GDM1 (cell line): ENCODE results near the gene CCDC148.
A peak's percentile ranks its signal among the peaks of the same experiment; 100 is the strongest.
"Not testable (repeated sequence)": the region's sequence is repeated elsewhere in the genome, so short reads cannot be mapped to it uniquely, and the experiment has no call there.

Experiments used
- DNase-seq: peaks from one replicate; lab custom pipeline; 2025; lab: John Stamatoyannopoulos, UW

The CCDC148 gene

GRCh38 chr2:158291544-158292180 is 164.9 kb downstream of the CCDC148 start:
- DNase-seq: no peak

DNA sequence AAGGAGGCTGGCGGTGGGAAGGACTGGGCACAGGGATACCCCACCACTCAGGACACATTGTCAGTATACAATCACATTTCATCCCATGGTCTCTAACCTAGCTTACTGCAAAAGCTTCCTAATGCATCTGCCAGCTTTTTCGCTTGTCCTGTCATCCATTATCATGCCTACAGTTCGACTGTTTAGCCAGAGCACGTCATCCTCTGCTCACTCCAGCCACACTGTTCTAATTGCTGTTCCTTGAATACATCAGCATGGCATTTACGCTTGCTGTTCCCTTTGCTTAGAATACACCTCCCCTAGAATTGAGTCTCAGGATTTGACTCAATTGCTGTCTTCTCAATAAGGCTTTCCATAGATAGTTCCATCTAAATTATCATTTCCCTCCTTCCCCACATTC is 166.3 kb downstream of the CCDC148 start:
- no peak for DNase-seq

DNA sequence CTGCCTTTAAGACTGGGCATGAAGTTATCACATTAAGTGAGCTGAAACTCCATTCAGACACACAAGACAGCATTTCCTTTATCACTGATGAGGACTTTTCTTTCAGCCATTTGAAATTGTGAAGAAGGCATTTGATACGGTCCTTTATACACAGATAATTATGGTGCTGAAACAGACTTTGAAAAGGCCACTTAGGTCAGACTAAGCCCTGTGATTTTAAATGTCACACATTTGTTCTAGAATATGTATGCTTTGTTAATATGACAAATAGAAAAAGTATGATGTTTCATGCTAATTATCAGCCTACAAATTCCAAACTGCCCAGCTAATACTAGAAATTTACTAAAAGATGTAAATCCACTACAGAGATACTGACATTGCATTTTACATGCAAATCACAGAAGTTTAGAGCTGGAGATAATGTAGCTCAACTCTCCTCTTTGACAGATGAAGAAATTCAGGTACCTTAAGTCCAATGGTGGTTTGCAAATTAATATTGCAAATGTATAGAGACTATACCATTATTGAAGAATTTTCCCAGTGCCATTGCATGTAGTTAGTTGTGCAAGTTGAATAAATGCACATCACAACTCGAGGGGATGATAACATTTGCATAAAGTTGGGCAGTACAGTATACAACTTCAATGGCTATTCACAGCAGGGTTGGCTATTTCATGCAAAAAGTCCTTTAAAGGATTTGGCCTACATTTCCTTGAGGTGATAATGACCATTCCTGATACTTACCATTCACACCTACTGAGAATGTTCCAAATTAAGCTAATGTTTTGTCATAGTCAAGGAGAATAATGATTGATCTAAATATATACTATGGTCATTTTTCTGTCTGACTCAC is 179.7 kb downstream of the CCDC148 start:
- no peak for DNase-seq

GRCh38 chr2:158273791-158274190 is 182.8 kb downstream of the CCDC148 start:
- no peak for DNase-seq

GRCh38 chr2:158270536-158270935 is 186.0 kb downstream of the CCDC148 start:
- no peak for DNase-seq

DNA sequence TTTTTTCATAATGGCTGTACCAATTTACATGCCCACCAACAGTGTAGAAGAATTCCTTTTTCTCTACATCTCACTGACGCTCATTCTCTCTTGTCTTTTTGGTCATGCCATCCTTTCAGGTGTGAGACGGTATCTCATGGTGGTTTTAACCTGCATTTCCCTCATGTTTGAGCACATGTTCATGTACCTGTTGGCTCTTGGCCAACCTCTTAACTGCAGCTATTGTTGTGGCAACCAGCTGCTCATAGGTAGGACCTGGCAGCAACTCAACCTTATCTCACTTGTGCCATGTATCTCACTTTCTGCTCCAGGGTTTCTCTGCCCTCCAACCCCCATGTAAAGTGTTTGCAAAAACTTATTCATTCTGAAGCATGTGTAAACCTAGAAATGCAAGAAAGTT is 187.4 kb downstream of the CCDC148 start:
- DNase-seq: no peak

DNA sequence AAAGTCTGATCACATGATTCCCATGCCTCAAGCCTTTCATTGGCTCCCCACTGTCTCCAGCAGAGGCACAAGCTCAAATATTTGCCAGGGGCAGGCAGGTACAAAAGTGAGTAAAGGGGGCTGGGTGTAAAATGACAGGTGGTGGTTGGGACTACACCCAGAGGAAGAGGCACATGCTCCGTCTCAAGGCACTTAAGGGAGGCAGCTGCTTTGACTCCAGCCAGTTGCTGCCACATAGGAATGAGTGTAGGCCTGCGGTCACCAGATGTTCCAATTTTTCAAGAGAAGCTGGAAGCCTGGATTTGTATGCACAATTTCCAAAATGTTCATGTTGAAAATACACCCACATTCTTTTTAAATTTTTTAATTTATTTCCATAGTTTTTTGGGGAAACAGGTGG is 190.4 kb downstream of the CCDC148 start:
- no peak for DNase-seq

GRCh38 chr2:158255257-158255656 is 201.3 kb downstream of the CCDC148 start:
- no peak for DNase-seq

GRCh38 chr2:158253170-158253569 is 203.4 kb downstream of the CCDC148 start:
- DNase-seq: no peak

GRCh38 chr2:158251356-158251755 is 205.2 kb downstream of the CCDC148 start:
- DNase-seq: no peak

DNA sequence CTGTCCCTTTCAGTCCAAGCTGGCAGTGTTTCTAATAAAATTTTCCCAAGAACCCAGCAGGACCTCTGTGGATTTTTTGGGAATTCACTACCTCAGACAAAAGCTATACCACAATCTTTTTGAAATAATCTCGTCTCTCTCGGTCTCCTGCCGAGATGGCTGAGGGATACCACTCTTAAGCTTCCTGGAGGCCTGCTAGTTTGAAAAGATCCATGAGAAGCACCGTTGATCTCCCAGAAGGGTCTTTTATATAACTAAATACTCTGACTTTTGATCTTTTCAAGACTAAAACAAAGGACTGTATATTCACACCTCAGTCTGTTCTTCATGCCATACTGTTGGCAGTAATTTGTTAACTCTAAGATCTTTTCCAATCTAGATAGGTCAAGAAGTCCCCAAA is 213.2 kb downstream of the CCDC148 start:
- DNase-seq: no peak

DNA sequence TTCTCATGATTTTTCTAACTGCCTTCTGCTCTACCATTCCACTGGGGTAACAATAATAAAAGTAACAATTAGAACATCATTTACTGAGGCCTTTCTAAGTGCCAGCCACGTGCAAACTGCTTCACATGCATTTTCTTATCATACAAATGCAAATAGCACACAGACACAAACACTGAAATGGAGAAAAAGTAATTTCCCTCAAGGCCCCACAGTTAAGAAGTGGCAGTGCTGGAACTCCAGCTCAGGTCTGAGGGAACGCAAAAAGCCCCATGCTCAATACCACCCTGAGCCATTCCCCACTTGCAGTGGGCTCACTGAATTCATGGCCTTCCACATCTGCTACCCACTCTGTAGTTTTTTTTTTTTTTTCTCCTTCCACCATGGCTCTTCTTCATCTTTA is 214.3 kb downstream of the CCDC148 start:
- DNase-seq: no peak

DNA sequence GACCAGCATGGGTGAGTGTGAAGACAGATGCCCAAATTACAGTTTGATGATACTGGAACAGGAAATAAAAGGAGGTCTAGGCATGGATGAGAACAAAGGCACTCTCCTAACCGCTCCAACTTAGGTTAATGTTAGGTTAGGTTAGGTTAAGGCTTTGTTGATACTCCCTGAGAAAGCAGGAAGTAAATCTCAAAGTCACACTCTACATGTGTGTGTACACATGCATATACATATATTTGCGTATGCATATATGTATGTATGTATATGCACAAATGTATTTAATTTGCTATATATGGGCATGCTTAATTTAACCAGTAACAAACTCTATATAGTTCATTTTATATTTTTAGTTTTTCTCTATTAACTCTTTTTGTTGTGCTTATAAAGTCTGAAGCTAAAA is 215.6 kb downstream of the CCDC148 start:
- DNase-seq: no peak

- no peak for DNase-seq
These were observed 217.3 kb downstream of the CCDC148 start for GRCh38 chr2:158239271-158239670.

DNA sequence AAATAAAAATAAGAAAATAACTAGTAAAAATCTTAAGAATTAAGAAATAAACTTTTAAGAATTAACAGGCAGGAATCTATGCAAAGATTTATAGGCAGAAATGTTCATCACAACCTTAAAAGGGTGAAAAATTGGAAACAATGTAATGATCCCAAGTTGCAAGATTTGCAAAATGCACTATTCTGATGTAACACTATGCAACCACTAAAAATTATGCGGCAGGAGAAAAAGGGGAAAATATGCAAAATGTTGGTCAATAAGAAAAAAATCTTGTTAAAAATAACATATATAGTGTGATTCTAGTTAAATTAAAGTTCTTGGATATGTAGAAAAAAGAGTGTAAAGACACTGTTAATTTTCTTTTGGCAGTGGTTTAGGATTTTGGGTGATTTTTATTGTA is 222.1 kb downstream of the CCDC148 start:
- DNase-seq: no peak

DNA sequence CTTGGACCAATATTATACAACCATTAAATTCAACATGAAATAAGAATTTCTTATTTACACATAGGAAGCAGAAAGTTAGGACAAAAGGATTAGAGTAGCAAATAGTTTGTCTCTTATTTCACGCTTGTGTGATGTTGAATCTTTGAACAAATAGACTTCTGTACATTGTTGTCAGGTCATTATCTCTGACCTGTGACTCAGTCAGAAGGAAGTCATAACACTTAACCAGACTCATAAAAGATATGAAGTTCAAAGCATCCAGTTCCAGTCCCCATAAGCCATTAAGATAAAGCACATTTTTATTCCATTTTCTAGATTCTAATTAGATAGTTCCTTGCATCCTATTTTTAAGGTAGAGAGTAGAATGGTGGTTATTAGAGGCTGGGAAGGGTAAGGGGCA is 224.1 kb downstream of the CCDC148 start:
- DNase-seq: no peak

- peak; percentile 66 for DNase-seq
These were observed 227.5 kb downstream of the CCDC148 start for GRCh38 chr2:158228943-158229508.

GRCh38 chr2:158223066-158223465 is 233.5 kb downstream of the CCDC148 start:
- DNase-seq: not testable (repeated sequence)

DNA sequence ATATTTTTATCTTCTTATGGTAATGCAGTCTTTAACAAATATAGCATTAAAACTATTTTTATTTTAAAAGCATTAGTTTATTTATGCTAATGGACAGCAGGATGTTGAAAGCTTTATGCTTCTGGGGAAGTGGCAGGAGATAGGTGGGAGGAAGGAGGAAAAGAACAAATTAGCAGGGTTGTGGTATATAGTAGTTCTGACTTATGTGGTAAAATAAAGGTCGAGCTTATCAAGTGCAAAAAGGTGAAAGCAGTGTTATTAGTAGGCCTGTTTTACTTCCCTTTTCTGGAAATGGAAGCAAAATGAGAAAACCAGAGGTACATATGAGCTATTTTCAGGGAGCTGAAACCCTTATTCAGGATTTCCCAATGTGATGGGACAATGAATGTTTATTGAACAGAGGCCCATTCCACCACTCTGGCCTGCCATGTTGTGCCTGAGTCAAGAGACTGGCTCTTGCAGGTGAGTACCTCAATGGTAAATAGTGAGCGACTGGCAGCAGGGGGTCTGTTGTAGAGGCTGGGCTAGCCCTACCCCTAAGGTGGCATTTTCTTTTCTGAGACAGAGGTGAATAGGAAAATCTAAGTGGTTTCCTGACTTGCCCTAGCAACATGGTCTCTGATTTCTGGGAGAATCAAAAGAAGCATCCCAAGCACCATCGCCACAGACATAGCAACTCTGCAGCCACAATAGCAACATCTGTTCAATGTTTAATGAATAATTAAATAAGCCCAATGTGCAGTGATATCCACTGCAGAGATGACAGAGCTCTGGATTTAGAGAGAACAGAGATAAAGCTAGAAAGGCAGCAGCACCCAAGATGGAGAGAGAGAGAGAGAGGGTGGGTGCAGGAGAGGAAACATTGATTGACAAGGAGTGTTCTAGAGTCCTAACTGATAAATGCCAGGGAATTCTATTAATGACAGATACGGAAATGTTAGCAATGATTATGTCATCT is 235.2 kb downstream of the CCDC148 start:
- no peak for DNase-seq

DNA sequence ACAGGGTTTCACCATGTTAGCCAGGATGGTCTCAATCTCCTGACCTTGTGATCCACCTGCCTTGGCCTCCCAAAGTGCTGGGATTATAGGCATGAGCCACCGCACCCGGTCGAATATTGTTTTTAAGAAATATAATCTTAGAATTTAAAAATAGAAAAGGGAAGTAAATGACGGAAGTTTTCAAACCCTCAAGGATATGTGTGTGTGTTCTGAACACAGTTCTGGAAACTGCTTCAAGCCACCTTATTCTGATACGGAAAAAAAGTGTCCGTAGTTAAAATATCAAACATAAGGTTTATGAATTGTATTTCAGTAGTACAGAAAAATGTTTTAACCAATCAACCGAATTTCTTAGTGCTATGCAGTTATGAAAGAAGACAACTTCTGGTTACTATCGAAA is 239.0 kb downstream of the CCDC148 start:
- DNase-seq: peak; percentile 9

DNA sequence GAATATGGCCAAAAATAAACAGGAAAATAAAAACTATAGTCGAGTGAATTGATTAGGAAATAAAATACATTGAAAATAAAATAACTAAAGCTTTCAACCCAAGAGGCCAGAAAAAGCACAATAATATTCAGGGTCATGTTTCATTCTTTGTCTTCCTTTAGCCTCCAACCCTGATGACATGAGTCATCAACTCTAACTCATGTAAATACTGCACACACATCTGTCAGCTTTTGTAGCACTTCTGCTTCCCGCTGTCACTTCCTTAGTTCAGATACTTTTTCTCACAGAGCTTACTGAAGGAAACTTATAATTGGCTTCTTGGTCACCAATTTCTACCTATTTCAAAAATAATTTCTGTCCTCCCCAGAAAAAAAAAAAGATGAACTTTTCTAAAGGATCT is 242.1 kb downstream of the CCDC148 start:
- peak; percentile 68 for DNase-seq

- no peak for DNase-seq
These were observed 242.8 kb downstream of the CCDC148 start for GRCh38 chr2:158213773-158214172.
